Ovary (tissue), 3 donors: ENCODE results near the gene SETD4.

Experiments
- EP300 ChIP-seq: sonication (generic); formaldehyde crosslinking; IDR thresholded peaks from one replicate; pipeline ENCODE4 v1.6.1; 2017; ENCODE audit warnings: antibody characterized with exemption
- POLR2A ChIP-seq: fragments of 450-650 bp; IDR thresholded peaks from one replicate; pipeline ENCODE4 v1.6.1; 2017; ENCODE audit warnings: antibody characterized with exemption, mild to moderate bottlenecking, moderate library complexity
- TF ChIP-seq, protein P1 (sequence below), 3 donors: fragments of 450-650 bp in 2 of 3; fragments of 200-600 bp in 1 of 3; IDR thresholded peaks; one replicate each; pipeline versions ENCODE4 v1.5.1 to v1.8.0; 2016 to 2022; ENCODE audit warnings: antibody characterized with exemption in 3 of 3, mild to moderate bottlenecking in 1 of 3
- donor health status: DM: no; HTN: no; CAD: no.

DNA sequence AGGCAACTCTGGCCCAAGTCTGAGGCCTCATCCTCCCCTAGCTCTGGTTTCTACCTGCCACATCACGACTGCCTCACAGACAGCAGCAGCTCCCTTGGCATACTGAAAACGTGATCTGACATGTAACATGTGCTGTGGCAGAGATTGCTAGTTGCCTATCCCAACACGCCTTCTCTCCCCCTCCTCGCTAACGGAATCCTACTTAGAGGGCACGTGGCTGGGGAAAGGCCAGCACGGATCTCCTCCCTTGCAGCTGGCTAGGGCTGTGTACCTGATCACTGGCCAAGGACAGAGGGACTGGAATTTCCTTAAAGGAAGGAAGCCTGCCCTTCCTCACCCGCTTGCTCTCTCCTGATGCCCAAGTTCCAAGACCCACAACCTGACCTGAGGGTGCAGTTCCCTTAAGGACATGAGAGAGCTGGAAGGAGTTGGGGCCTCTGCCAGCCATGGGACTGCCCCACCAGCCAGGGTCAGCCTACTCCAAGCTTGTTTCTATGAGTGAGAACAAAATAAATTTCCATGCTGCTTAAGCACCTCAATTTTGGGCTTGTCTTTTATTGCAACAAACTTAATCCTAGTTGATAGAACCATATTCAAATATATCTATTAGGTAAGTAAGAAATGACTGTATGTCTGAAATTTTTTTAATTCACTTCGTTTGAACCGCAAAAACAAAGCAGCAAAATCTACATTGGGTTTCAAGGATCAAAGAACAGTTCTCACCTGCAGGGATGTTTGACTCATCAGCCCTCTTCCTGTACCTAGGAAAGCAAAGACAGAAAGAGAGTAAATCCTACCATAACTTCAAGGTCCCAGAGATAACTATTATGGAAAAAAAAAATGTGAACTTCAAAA lies 7.2 kb downstream of the SETD4 start:
- TF ChIP-seq POLR2A (no peak), EP300 (no peak)
- TF ChIP-seq, protein P1, sequence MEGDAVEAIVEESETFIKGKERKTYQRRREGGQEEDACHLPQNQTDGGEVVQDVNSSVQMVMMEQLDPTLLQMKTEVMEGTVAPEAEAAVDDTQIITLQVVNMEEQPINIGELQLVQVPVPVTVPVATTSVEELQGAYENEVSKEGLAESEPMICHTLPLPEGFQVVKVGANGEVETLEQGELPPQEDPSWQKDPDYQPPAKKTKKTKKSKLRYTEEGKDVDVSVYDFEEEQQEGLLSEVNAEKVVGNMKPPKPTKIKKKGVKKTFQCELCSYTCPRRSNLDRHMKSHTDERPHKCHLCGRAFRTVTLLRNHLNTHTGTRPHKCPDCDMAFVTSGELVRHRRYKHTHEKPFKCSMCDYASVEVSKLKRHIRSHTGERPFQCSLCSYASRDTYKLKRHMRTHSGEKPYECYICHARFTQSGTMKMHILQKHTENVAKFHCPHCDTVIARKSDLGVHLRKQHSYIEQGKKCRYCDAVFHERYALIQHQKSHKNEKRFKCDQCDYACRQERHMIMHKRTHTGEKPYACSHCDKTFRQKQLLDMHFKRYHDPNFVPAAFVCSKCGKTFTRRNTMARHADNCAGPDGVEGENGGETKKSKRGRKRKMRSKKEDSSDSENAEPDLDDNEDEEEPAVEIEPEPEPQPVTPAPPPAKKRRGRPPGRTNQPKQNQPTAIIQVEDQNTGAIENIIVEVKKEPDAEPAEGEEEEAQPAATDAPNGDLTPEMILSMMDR (IDR thresholded peaks at IDR 0.05) = no peak
